ENCODE results near the gene EGFL8.
"Not testable (repeated sequence)": the region's sequence is repeated elsewhere in the genome, so short reads cannot be mapped to it uniquely, and the experiment has no call there.

The EGFL8 gene

GRCh38 chr6:32140420-32141046 lies 23.9 kb upstream of the EGFL8 start:
- no peak overlapping the region for H3K4me3 ChIP-seq (ENCODE audit: low read depth, low read length)
- TF ChIP-seq MAX (IDR thresholded peaks at IDR 0.05; ENCODE audit: low read depth, low read length) (no peak), MYC (IDR thresholded peaks at IDR 0.05; ENCODE audit: low read depth, low read length) (no peak), CTCF (IDR thresholded peaks at IDR 0.05; ENCODE audit: low read depth, low read length) (no peak), POLR2A (IDR thresholded peaks at IDR 0.05; ENCODE audit: extremely low read depth, insufficient read length) (no peak)
- DNase-seq (ENCODE audit: low read depth), result no peak

DNA sequence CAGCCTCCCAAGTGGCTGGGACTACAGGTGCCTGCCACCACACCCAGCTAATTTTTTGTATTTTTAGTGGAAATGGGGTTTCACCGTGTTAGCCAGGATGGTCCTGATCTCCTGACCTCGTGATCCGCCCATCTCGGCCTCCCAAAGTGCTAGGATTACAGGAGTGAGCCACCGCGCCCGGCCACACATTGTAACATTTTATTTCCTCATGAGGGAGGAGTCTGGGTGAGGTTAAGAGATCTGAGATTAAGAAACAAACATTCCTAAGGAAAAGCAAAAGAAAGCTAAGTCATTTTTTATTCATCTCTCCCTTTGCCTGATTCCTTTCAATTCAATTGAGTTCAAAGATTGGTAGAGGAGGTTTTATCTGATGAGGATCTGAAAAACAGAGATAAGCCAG lies 20.2 kb upstream of the EGFL8 start:
- not testable (repeated sequence) for H3K4me3 ChIP-seq (ENCODE audit: low read depth, low read length); DNase-seq (ENCODE audit: low read depth)

GRCh38 chr6:32146287-32146686 lies 18.1 kb upstream of the EGFL8 start:
- no peak for DNase-seq (ENCODE audit: low read depth)
- H3K4me3 ChIP-seq (ENCODE audit: low read depth, low read length), result no peak overlapping the region
- TF ChIP-seq MAX (IDR thresholded peaks at IDR 0.05; ENCODE audit: low read depth, low read length), result no peak
- TF ChIP-seq MYC (IDR thresholded peaks at IDR 0.05; ENCODE audit: low read depth, low read length), result no peak
- no peak for TF ChIP-seq CTCF (IDR thresholded peaks at IDR 0.05; ENCODE audit: low read depth, low read length)
- no peak for TF ChIP-seq POLR2A (IDR thresholded peaks at IDR 0.05; ENCODE audit: extremely low read depth, insufficient read length)

DNA sequence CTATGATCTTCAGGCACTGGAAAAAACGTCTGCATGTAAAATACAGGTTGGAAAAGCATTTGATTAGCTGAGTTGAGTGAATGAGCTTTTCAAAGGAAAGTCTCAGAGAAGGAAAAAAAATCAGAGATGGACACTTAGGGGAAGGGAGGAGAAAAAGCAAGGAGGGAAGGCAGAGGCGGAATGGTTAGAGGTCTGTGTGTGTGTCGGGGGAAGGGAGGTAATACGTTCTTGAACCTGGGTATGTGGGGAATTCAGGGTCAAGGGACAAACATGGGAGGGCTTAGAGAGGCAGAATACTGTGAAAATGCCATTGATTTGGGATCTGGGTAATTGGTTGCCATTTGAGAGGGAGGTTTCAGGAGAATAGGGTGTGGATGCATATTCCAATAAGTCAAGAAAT lies 17.7 kb upstream of the EGFL8 start:
- no peak overlapping the region for H3K4me3 ChIP-seq (ENCODE audit: low read depth, low read length)
- no peak for TF ChIP-seq CTCF (IDR thresholded peaks at IDR 0.05; ENCODE audit: low read depth, low read length)
- no peak for TF ChIP-seq MYC (IDR thresholded peaks at IDR 0.05; ENCODE audit: low read depth, low read length)
- no peak for TF ChIP-seq POLR2A (IDR thresholded peaks at IDR 0.05; ENCODE audit: extremely low read depth, insufficient read length)
- TF ChIP-seq MAX (IDR thresholded peaks at IDR 0.05; ENCODE audit: low read depth, low read length), result no peak
- no peak for DNase-seq (ENCODE audit: low read depth)

DNA sequence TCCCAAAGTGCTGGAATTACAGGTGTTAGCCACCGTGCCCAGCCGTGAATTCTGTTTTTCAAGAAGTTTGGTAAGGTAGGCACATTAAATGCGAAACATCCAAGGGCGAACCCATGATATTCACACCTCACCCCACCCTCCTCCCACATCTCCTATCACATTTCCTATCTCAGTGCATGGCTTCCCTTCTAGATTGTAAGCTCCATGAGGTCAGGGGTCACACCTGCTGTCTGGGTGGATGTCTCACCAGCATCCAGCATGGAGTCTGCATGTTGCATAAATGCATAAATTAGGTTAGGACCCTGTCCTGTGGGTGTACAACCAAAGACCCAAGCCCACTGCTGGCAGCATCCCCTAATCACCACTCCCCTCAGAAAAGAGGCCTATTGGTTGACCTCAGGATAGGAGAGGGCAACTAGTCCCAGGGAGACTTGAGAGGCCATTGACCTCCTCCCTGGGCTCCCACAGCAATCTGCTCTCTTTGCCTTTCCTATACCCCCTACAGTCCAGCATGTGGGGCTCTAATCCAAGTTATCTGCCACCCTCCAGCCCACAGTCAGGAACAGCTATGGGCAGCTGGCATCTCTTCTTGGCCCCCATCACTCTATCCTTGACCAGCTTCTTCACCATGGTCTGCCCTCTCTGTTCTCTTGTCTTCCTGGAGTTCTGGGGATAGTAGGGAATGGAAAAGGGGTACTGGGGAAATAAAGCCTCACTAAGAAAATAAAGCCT lies 16.8 kb upstream of the EGFL8 start:
- no peak overlapping the region for H3K4me3 ChIP-seq (ENCODE audit: low read depth, low read length)
- DNase-seq (ENCODE audit: low read depth), result peak; percentile 31
- peak; percentile 11 for TF ChIP-seq CTCF (IDR thresholded peaks at IDR 0.05; ENCODE audit: low read depth, low read length)
- no peak for TF ChIP-seq MYC (IDR thresholded peaks at IDR 0.05; ENCODE audit: low read depth, low read length)
- TF ChIP-seq POLR2A (IDR thresholded peaks at IDR 0.05; ENCODE audit: extremely low read depth, insufficient read length), result no peak

DNA sequence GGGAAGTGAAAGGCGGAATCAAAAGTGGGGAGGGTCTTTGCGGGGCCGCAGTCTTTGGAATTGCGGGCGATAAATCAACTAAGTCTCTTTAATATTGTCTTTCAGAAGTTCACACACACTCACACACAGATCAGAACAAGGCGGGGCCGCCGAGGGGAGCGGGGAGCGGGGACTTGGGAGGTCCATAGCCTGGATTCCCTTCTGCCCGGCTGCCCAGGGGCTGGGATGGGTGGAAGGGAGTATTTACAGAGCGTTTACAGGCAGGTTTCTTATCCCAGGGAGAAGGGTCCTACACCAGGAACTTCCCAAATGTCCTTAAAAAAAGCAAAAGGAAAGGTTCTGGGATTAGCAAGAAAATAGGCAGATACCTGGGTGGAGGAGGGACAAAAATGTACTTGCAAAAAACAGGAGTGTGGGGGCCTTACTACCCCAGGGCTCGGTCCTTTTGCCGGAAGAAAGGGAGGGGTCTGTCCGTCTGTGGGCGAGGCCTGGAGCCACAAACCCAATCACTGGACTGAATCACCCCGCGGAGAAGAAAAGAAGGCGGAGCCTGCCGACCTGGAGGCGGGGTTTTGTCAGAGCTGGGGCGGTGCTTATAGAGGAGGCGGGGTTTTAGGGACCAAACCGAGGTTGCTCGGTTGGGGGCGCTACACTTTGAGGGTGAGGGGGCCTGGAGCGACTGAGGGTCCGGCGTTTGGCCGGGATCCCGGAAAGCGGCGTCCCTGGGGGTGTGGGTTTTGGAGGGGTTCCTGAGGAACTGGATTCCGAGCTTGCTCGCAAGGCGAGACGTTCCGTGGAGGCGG lies 15.9 kb upstream of the EGFL8 start:
- TF ChIP-seq POLR2A (IDR thresholded peaks at IDR 0.05; ENCODE audit: extremely low read depth, insufficient read length) (no peak), CTCF (IDR thresholded peaks at IDR 0.05; ENCODE audit: low read depth, low read length) (no peak), MAX (IDR thresholded peaks at IDR 0.05; ENCODE audit: low read depth, low read length) (no peak), MYC (IDR thresholded peaks at IDR 0.05; ENCODE audit: low read depth, low read length) (no peak)
- no peak overlapping the region for H3K4me3 ChIP-seq (ENCODE audit: low read depth, low read length)
- DNase-seq (ENCODE audit: low read depth), result no peak

Data from NB4 (cell line).